T-cell (primary cell): Measurements from ENCODE around the gene APBB3. TPM values are rescaled to one million over a fixed set of nuclear protein-coding genes. Genes with fewer than 3 reads are reported as not detected.
"Not testable (repeated sequence)": the region's sequence is repeated elsewhere in the genome, so short reads cannot be mapped to it uniquely, and the experiment has no call there.

Experiments used
- ATAC-seq, 4 experiments: fragments of 200-7000 bp in 3 of 4; fragments of 150-1000 bp in 1 of 4; cut with Tn5 transposase; replicated peaks in 1 of 4; 1 replicate in 3 of 4; 2 replicates in 1 of 4; pipeline ENCODE4 v1.10.0; 2021; ENCODE audit warnings: moderate library complexity in 3 of 4, mild to moderate bottlenecking in 2 of 4, moderate number of reproducible peaks in 1 of 4
- CTCF ChIA-PET, 2 donors: fragments of 300-600 bp; sonication (Branson Sonifier 250); formaldehyde crosslinking; loops; one replicate each; lab custom pipeline; 2022; ENCODE audit warnings: antibody characterized with exemption in 2 of 2; lab: Charles Lee
- POLR2A ChIA-PET, 2 donors: fragments of 300-600 bp; sonication (Branson Sonifier 250); formaldehyde crosslinking; loops; one replicate each; lab custom pipeline; 2022; ENCODE audit warnings: antibody characterized with exemption in 2 of 2; lab: Charles Lee
- DNase-seq, 35 experiments: peaks; one replicate each; pipeline versions ENCODE4 v3.0.0 to v3.0.0-alpha.2; 2013 to 2023
- H3K27ac ChIP-seq: one replicate; pipeline ENCODE4 v1.5.1; 2013; ENCODE audit warnings: low read length
- H3K27me3 ChIP-seq, 2 experiments: replicated peaks in 1 of 2; 1 replicate in 1 of 2; 2 replicates in 1 of 2; pipeline versions ENCODE4 v1.6.1 to v1.7.0; 2013; ENCODE audit warnings: low read length in 1 of 2, mixed read lengths in 1 of 2; ENCODE audit not compliant: control insufficient read depth in 2 of 2, insufficient read depth in 2 of 2; ENCODE audit errors: extremely low read depth in 1 of 2
- H3K36me3 ChIP-seq, 2 donors: 1 replicate in 1 of 2; 2 replicates in 1 of 2; pipeline versions ENCODE4 v1.6.1 to v1.7.0; 2013; ENCODE audit warnings: low read length in 1 of 2; ENCODE audit not compliant: control insufficient read depth in 2 of 2, insufficient read depth in 1 of 2; ENCODE audit errors: extremely low read depth in 1 of 2
- H3K4me1 ChIP-seq, 2 experiments: 1 replicate in 1 of 2; 2 replicates in 1 of 2; pipeline versions ENCODE4 v1.6.1 to v1.7.0; 2013; ENCODE audit warnings: low read length in 2 of 2, mixed read lengths in 1 of 2; ENCODE audit not compliant: insufficient read depth in 2 of 2, control insufficient read depth in 1 of 2; ENCODE audit errors: extremely low read depth in 1 of 2
- H3K4me3 ChIP-seq, 2 donors: 1 replicate in 1 of 2; 2 replicates in 1 of 2; pipeline versions ENCODE4 v1.5.1 to v1.7.0; 2013; ENCODE audit warnings: mild to moderate bottlenecking in 2 of 2, low read length in 1 of 2, moderate library complexity in 1 of 2; ENCODE audit not compliant: control insufficient read depth in 1 of 2; ENCODE audit errors: extremely low read depth in 1 of 2
- H3K9me3 ChIP-seq: 2 replicates; pipeline ENCODE4 v1.7.0; 2013
- H3K27ac Mint-ChIP-seq, 2 donors: one replicate each; pipeline ENCODE4 v1.8.0; 2020 to 2021; ENCODE audit warnings: mild to moderate bottlenecking in 2 of 2, mixed read lengths in 2 of 2
- H3K27me3 Mint-ChIP-seq, 2 donors: one replicate each; pipeline ENCODE4 v1.8.0; 2021 to 2022; ENCODE audit warnings: mixed read lengths in 2 of 2
- H3K36me3 Mint-ChIP-seq: one replicate; pipeline ENCODE4 v1.8.0; 2021; ENCODE audit warnings: mixed read lengths
- H3K4me1 Mint-ChIP-seq, 3 donors: one replicate each; pipeline ENCODE4 v1.8.0; 2020 to 2022; ENCODE audit warnings: mixed read lengths in 3 of 3, mild to moderate bottlenecking in 1 of 3
- H3K4me3 Mint-ChIP-seq, 3 donors: one replicate each; pipeline ENCODE4 v1.8.0; 2020 to 2022; ENCODE audit warnings: mild to moderate bottlenecking in 3 of 3, mixed read lengths in 3 of 3, moderate library complexity in 3 of 3
- H3K9me3 Mint-ChIP-seq, 3 donors: one replicate each; pipeline ENCODE4 v1.8.0; 2020 to 2022; ENCODE audit warnings: mixed read lengths in 3 of 3
- WGBS: methylation state at CpG from one replicate; pipeline ENCODE4 v1.1.5; 2013; ENCODE audit warnings: missing lambda C conversion rate; ENCODE audit not compliant: insufficient coverage; 5-methylcytosine and 5-hydroxymethylcytosine counted together
- total RNA-seq, 35 experiments: library from RNA in 6 of 35; stranded (reverse) in 6 of 35; fragments of 120-200 nt in 1 of 35; gene quantifications; one replicate each; pipeline versions ENCODE4 v1.2.1 to v1.2.4 and lab custom pipeline; 2013 to 2026

The APBB3 gene
- total RNA-seq, 5 donors from 2014 or later (not counting 1 experiment from before 2014, with no cell fraction given): 53.9 to 70.5 (median 64.1) TPM

- H3K27me3 ChIP-seq: peaks cover 0 to 11% of the 10 kb centered on the region in 2 experiments
- H3K27ac ChIP-seq: no peak overlapping the region
- no peak for ATAC-seq
- POLR2A ChIA-PET: no interaction called here
- H3K27ac Mint-ChIP-seq: no peak overlapping the region
- H3K27me3 Mint-ChIP-seq: peaks cover 4 to 7% of the 10 kb centered on the region in 2 donors
- no peaks in the 10 kb centered on the region for H3K9me3 ChIP-seq
- H3K4me1 Mint-ChIP-seq: no peaks in the 10 kb centered on the region
- DNase-seq: peak in 1 of 35 experiments; percentile 19
- CTCF ChIA-PET: no interaction called here
- no peaks in the 10 kb centered on the region for H3K36me3 Mint-ChIP-seq
- WGBS: 90% methylated on average over 2 of the region's 5 CpGs
- no peaks in the 10 kb centered on the region for H3K36me3 ChIP-seq
- no peaks in the 10 kb centered on the region for H3K4me1 ChIP-seq
- H3K4me3 Mint-ChIP-seq: no peak overlapping the region
- H3K4me3 ChIP-seq: no peak overlapping the region
- H3K9me3 Mint-ChIP-seq: no peaks in the 10 kb centered on the region
Observed at GRCh38 chr5:140595538-140596300, 31.3 kb upstream of the APBB3 start.

- Mint-ChIP-seq H3K27me3 (peaks cover 4 to 7% of the 10 kb centered on the region in 2 donors), H3K4me3 (no peak overlapping the region), H3K27ac (no peak overlapping the region), H3K9me3 (no peaks in the 10 kb centered on the region), H3K4me1 (no peaks in the 10 kb centered on the region), H3K36me3 (no peaks in the 10 kb centered on the region)
- Histone ChIP-seq H3K36me3 (no peaks in the 10 kb centered on the region), H3K27ac (no peak overlapping the region), H3K4me1 (no peaks in the 10 kb centered on the region), H3K27me3 (peaks cover 0 to 8% of the 10 kb centered on the region in 2 experiments), H3K9me3 (no peaks in the 10 kb centered on the region), H3K4me3 (no peak overlapping the region)
- ATAC-seq (no peak), DNase-seq (no peak)
- ChIA-PET POLR2A (no interaction called here), CTCF (interaction anchor here in 1 of 2 donors (0.5 kb wide), 1 partner anchor 225 kb away, joined by 3 read pairs; no protein-coding TSS in a partner anchor)
- WGBS: 79% methylated on average over 6 of the region's 6 CpGs
Observed at GRCh38 chr5:140594169-140594568, 29.8 kb upstream of the APBB3 start.

GRCh38 chr5:140593070-140593469, 28.7 kb upstream of the APBB3 start:
- H3K4me3 Mint-ChIP-seq: peak overlapping the region in 1 of 3 donors; percentile 41
- H3K36me3 ChIP-seq, H3K27ac ChIP-seq: not testable (repeated sequence)

DNA sequence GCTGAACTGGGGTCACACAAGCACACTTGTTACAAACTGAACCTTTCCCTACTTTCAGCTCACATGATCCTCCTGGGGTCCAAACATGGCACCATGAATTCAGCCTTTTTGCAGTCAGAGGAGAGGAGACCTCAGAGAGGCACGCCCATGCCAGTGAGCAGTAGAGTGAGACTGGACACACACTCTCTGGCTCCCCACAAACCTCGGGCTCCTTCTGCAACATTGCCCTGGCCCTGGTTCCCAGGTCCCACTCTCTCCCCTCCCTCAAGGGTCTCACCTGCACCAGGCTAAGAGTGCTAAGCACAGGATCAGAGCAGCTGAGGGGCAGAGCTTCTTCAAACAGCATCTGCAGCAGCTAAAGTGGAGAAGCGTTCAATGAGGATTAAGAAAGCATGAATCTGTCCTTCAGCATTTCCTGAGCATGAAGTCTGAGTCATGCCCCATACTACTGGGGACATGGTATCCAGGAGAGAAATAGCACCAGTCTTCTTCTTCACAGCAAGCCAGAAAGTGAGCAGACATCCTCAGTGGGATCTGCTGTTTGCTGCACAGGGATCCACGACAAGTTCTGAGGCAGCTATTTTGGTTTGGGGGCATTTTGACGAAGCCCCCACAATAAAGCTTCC, 27.5 kb upstream of the APBB3 start:
- no peak overlapping the region for H3K27ac ChIP-seq
- CTCF ChIA-PET: no interaction called here

More at GRCh38 chr5:140593070-140593469, 28.7 kb upstream of the APBB3 start:
- POLR2A ChIA-PET, DNase-seq, H3K4me3 ChIP-seq, H3K27me3 Mint-ChIP-seq, H3K36me3 Mint-ChIP-seq, H3K4me1 Mint-ChIP-seq, H3K27ac Mint-ChIP-seq, H3K9me3 ChIP-seq, ATAC-seq, H3K4me1 ChIP-seq, H3K9me3 Mint-ChIP-seq, CTCF ChIA-PET, H3K27me3 ChIP-seq: not testable (repeated sequence)
- WGBS: 81% methylated on average over 5 of the region's 14 CpGs

GRCh38 chr5:140590861-140591260, 26.5 kb upstream of the APBB3 start:
- POLR2A ChIA-PET: no interaction called here
- Histone ChIP-seq H3K27me3 (peaks cover 0 to 8% of the 10 kb centered on the region in 2 experiments), H3K4me1 (no peaks in the 10 kb centered on the region), H3K27ac (no peak overlapping the region), H3K9me3 (no peaks in the 10 kb centered on the region), H3K36me3 (no peaks in the 10 kb centered on the region), H3K4me3 (no peak overlapping the region)
- 82% methylated on average over 5 of the region's 7 CpGs for WGBS
- ATAC-seq: no peak
- CTCF ChIA-PET: no interaction called here
- no peaks in the 10 kb centered on the region for H3K36me3 Mint-ChIP-seq
- H3K27ac Mint-ChIP-seq: no peak overlapping the region
- H3K27me3 Mint-ChIP-seq: peaks cover 4 to 7% of the 10 kb centered on the region in 2 donors
- DNase-seq: no peak
- no peak overlapping the region for H3K4me3 Mint-ChIP-seq
- no peaks in the 10 kb centered on the region for H3K9me3 Mint-ChIP-seq
- H3K4me1 Mint-ChIP-seq: no peaks in the 10 kb centered on the region

More for the DNA sequence above, 27.5 kb upstream of the APBB3 start:
- WGBS: 71% methylated on average over 2 of the region's 5 CpGs
- Mint-ChIP-seq H3K27ac (no peak overlapping the region), H3K9me3 (no peaks in the 10 kb centered on the region), H3K27me3 (peaks cover 4 to 7% of the 10 kb centered on the region in 2 donors), H3K4me1 (no peaks in the 10 kb centered on the region), H3K4me3 (no peak overlapping the region), H3K36me3 (no peaks in the 10 kb centered on the region)
- no peaks in the 10 kb centered on the region for H3K4me1 ChIP-seq
- DNase-seq (no peak), ATAC-seq (no peak)
- H3K9me3 ChIP-seq: no peaks in the 10 kb centered on the region
- no peaks in the 10 kb centered on the region for H3K36me3 ChIP-seq
- H3K27me3 ChIP-seq: peaks cover 0 to 8% of the 10 kb centered on the region in 2 experiments
- H3K4me3 ChIP-seq: no peak overlapping the region
- POLR2A ChIA-PET: no interaction called here

DNA sequence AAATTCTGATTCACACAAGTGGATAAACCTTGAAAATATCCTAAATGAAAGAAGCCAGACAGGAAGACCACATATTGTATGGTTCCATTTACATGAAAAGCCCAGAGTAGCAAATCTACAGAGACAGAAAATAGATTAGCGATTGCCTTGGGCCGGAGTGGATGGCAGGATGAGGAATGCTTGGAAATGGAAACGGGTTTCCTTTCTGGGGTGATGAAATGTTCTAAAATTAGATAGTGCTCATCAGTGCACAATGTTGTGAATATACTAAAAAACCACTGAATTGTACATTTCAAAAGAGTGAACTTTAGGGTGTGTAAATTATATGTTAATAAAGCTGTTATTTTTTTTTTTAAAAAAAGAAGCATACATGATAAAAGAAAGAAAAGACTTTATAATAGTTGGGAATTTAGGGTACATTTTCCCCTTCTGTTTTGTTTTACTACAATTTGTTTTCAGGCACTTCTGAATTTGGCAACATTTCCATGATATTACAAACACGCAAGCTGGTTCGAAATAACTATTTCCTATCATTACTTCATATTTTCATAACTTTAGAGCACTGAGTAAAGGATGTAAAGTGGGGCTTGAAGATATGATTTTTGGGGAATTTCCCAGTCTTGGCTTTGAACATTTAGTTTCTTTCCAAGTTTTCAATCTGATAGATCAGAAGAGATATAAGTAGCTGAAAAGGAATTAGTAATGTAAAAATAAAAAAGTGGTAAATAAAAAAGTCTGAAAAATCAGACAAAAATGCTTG, 24.1 kb upstream of the APBB3 start:
- Mint-ChIP-seq H3K9me3 (peaks cover 0 to 6% (median 0%) of the 10 kb centered on the region in 3 donors), H3K4me1 (no peaks in the 10 kb centered on the region), H3K27me3 (peaks cover under 1 to 2% of the 10 kb centered on the region in 2 donors), H3K36me3 (peaks cover 3% of the 10 kb centered on the region), H3K4me3 (no peak overlapping the region), H3K27ac (no peak overlapping the region)
- ATAC-seq (no peak), DNase-seq (no peak)
- Histone ChIP-seq H3K4me3 (no peak overlapping the region), H3K27ac (no peak overlapping the region), H3K27me3 (peaks cover 0 to 7% of the 10 kb centered on the region in 2 experiments), H3K4me1 (no peaks in the 10 kb centered on the region), H3K9me3 (no peaks in the 10 kb centered on the region), H3K36me3 (no peaks in the 10 kb centered on the region)
- ChIA-PET CTCF (no interaction called here), POLR2A (no interaction called here)
- WGBS: no CpG with 5 or more reads among the region's 5 CpGs
